ENCODE results near the gene ACP4. TPM values are rescaled to one million over a fixed set of nuclear protein-coding genes. Genes with fewer than 3 reads are reported as not detected.
A peak's percentile ranks its signal among the peaks of the same experiment; 100 is the strongest.

The ACP4 gene
- total and polyA plus RNA-seq, 2 donors (not counting 1 experiment from before 2014, with no cell fraction given), result not detected

GRCh38 chr19:50820086-50820485 is 29.9 kb downstream of the ACP4 start:
- POLR2A ChIA-PET, result interaction anchor here (0.6 to 1.2 kb wide), 2 partner anchors 16 to 197 kb away, joined by 3 to 4 read pairs; no protein-coding TSS in a partner anchor
- Mint-ChIP-seq H3K27ac (peak overlapping the region; percentile 39), H3K4me1 (peaks cover 68% of the 10 kb centered on the region), H3K27me3 (peaks cover 14% of the 10 kb centered on the region), H3K4me3 (peak overlapping the region; percentile 93), H3K9me3 (ENCODE audit: insufficient read depth) (no peaks in the 10 kb centered on the region)
- peaks cover 0 to 14% (median 0%) of the 10 kb centered on the region in 3 donors for H3K9me3 ChIP-seq (ENCODE audit: control extremely low read depth in 1 of 3, control insufficient read depth in 2 of 3, insufficient read depth in 1 of 3, low read length in 2 of 3)
- no peaks in the 10 kb centered on the region for H3K36me3 ChIP-seq (replicated peaks in 1 of 2; ENCODE audit: control extremely low read depth in 1 of 2, control insufficient read depth in 1 of 2, extremely low read depth in 1 of 2, insufficient read depth in 2 of 2, low read length in 1 of 2)
- WGBS (ENCODE audit: insufficient coverage), result 10% methylated on average over 14 of the region's 15 CpGs
- H3K4me3 ChIP-seq (ENCODE audit: control extremely low read depth in 1 of 5, extremely low read depth in 1 of 5, insufficient read depth in 1 of 5, low read depth in 2 of 5, low read length in 4 of 5), result peak overlapping the region in 3 of 5 experiments; percentile 30 to 49 (median 30)
- CTCF ChIA-PET, result interaction anchor here (1.4 to 3.1 kb wide), 2 partner anchors 35 to 102 kb away, joined by 3 to 13 read pairs; no protein-coding TSS in a partner anchor
- peak overlapping the region; percentile 69 for H3K4me2 ChIP-seq (replicated peaks; ENCODE audit: low read depth, low read length, poor library complexity, severe bottlenecking)
- TF ChIP-seq EZH2 (IDR thresholded peaks at IDR 0.05; ENCODE audit: borderline replicate concordance, insufficient read depth, low read depth, low read length, poor library complexity, severe bottlenecking) (no peak), CTCF (IDR thresholded peaks at IDR 0.05) (no peak)
- H2AFZ ChIP-seq (ENCODE audit: insufficient read depth, low read depth, low read length, poor library complexity, severe bottlenecking), result peak overlapping the region; percentile 65
- intact Hi-C loops (cut with micrococcal nuclease), result no loop called here
- ATAC-seq (ENCODE audit: low read depth) (no peak), DNase-seq (peak; percentile 44)
- H3K9ac ChIP-seq (ENCODE audit: low read length), result peak overlapping the region; percentile 45
- H3K27me3 ChIP-seq (replicated peaks in 1 of 4; ENCODE audit: control extremely low read depth in 1 of 4, control insufficient read depth in 3 of 4, insufficient read depth in 4 of 4, low read length in 3 of 4), result peaks cover 0 to 32% (median 0%) of the 10 kb centered on the region in 4 experiments
- H3K4me1 ChIP-seq (ENCODE audit: control insufficient read depth in 2 of 2, insufficient read depth in 2 of 2, low read length in 2 of 2), result peaks cover 45 to 64% of the 10 kb centered on the region in 2 donors
- H3K27ac ChIP-seq (ENCODE audit: low read length in 2 of 2), result peak overlapping the region in 1 of 2 donors; percentile 19
- no peaks in the 10 kb centered on the region for H3K79me2 ChIP-seq (ENCODE audit: control insufficient read depth, insufficient read depth, low read length)
- no peaks in the 10 kb centered on the region for H4K20me1 ChIP-seq (ENCODE audit: control insufficient read depth, insufficient read depth, low read length, poor library complexity, severe bottlenecking)

GRCh38 chr19:50820549-50821247 is 30.5 kb downstream of the ACP4 start:
- peak overlapping the region; percentile 93 for H3K4me3 Mint-ChIP-seq
- ATAC-seq (ENCODE audit: low read depth), result no peak
- peak overlapping the region; percentile 65 for H2AFZ ChIP-seq (ENCODE audit: insufficient read depth, low read depth, low read length, poor library complexity, severe bottlenecking)

More at GRCh38 chr19:50820549-50821247, 30.5 kb downstream of the ACP4 start:
- Histone ChIP-seq H4K20me1 (ENCODE audit: control insufficient read depth, insufficient read depth, low read length, poor library complexity, severe bottlenecking) (no peaks in the 10 kb centered on the region), H3K79me2 (ENCODE audit: control insufficient read depth, insufficient read depth, low read length) (no peaks in the 10 kb centered on the region), H3K36me3 (replicated peaks in 1 of 2; ENCODE audit: control extremely low read depth in 1 of 2, control insufficient read depth in 1 of 2, extremely low read depth in 1 of 2, insufficient read depth in 2 of 2, low read length in 1 of 2) (no peaks in the 10 kb centered on the region), H3K9me3 (ENCODE audit: control extremely low read depth in 1 of 3, control insufficient read depth in 2 of 3, insufficient read depth in 1 of 3, low read length in 2 of 3) (peaks cover 0 to 8% (median 0%) of the 10 kb centered on the region in 3 donors), H3K27ac (ENCODE audit: low read length in 2 of 2) (peak overlapping the region in 1 of 2 donors; percentile 19), H3K4me3 (ENCODE audit: control extremely low read depth in 1 of 5, extremely low read depth in 1 of 5, insufficient read depth in 1 of 5, low read depth in 2 of 5, low read length in 4 of 5) (peak overlapping the region in 3 of 5 experiments; percentile 23 to 49 (median 30)), H3K9ac (ENCODE audit: low read length) (peak overlapping the region; percentile 45), H3K27me3 (replicated peaks in 1 of 4; ENCODE audit: control extremely low read depth in 1 of 4, control insufficient read depth in 3 of 4, insufficient read depth in 4 of 4, low read length in 3 of 4) (peaks cover 0 to 32% (median 0%) of the 10 kb centered on the region in 4 experiments), H3K4me1 (ENCODE audit: control insufficient read depth in 2 of 2, insufficient read depth in 2 of 2, low read length in 2 of 2) (peaks cover 45 to 64% of the 10 kb centered on the region in 2 donors), H3K4me2 (replicated peaks; ENCODE audit: low read depth, low read length, poor library complexity, severe bottlenecking) (peak overlapping the region; percentile 69)
- TF ChIP-seq CTCF (IDR thresholded peaks at IDR 0.05) (no peak), EZH2 (IDR thresholded peaks at IDR 0.05; ENCODE audit: borderline replicate concordance, insufficient read depth, low read depth, low read length, poor library complexity, severe bottlenecking) (no peak)
- peaks cover 68% of the 10 kb centered on the region for H3K4me1 Mint-ChIP-seq
- H3K27ac Mint-ChIP-seq, result peak overlapping the region; percentile 48
- ChIA-PET POLR2A (interaction anchor here (0.6 to 1.2 kb wide), 2 partner anchors 17 to 196 kb away, joined by 3 to 4 read pairs; no protein-coding TSS in a partner anchor), CTCF (interaction anchor here (1.4 to 3.1 kb wide), 2 partner anchors 36 to 101 kb away, joined by 3 to 13 read pairs; no protein-coding TSS in a partner anchor)
- H3K27me3 Mint-ChIP-seq, result peaks cover 11% of the 10 kb centered on the region
- no peak for DNase-seq
- no peaks in the 10 kb centered on the region for H3K9me3 Mint-ChIP-seq (ENCODE audit: insufficient read depth)
- intact Hi-C loops (cut with micrococcal nuclease), result no loop called here
- WGBS (ENCODE audit: insufficient coverage), result 7% methylated on average over 7 of the region's 21 CpGs
